ENCODE measurements around the gene CRHR1.

DNA sequence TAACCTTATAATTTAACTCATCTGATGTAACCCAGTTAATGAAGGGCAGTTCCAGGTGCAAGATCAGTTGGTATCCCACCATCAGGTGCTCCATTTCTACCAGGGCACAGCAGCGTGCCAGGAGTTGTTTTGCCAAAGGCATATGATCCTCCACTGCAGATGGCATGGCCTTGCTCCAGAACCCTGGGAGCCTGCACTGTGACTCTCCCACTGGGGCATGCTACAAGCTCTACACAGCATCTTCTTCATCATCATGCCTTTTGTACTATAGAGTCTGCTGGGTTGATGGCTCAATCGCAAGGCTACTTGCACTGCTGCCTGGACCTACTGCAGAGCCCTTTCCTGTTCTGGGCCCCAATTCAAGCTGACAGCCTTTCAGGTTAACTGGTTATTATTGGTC, 98.9 kb downstream of the CRHR1 start:
- TF ChIP-seq TCF12 (IDR thresholded peaks at IDR 0.05; ENCODE audit: low read depth) (no peak), CEBPB (IDR thresholded peaks at IDR 0.05) (no peak), NFIC (IDR thresholded peaks at IDR 0.05) (no peak), RAD21 (IDR thresholded peaks at IDR 0.05; ENCODE audit: low read depth) (no peak), TAF1 (IDR thresholded peaks at IDR 0.05; ENCODE audit: low read depth) (no peak), CREB1 (IDR thresholded peaks at IDR 0.05; ENCODE audit: low read depth) (no peak), YY1 (IDR thresholded peaks at IDR 0.05; ENCODE audit: low read depth) (no peak), MAX (IDR thresholded peaks at IDR 0.05) (no peak), EP300 (IDR thresholded peaks at IDR 0.05; ENCODE audit: borderline replicate concordance) (no peak)
- TF ChIP-seq, protein P1, sequence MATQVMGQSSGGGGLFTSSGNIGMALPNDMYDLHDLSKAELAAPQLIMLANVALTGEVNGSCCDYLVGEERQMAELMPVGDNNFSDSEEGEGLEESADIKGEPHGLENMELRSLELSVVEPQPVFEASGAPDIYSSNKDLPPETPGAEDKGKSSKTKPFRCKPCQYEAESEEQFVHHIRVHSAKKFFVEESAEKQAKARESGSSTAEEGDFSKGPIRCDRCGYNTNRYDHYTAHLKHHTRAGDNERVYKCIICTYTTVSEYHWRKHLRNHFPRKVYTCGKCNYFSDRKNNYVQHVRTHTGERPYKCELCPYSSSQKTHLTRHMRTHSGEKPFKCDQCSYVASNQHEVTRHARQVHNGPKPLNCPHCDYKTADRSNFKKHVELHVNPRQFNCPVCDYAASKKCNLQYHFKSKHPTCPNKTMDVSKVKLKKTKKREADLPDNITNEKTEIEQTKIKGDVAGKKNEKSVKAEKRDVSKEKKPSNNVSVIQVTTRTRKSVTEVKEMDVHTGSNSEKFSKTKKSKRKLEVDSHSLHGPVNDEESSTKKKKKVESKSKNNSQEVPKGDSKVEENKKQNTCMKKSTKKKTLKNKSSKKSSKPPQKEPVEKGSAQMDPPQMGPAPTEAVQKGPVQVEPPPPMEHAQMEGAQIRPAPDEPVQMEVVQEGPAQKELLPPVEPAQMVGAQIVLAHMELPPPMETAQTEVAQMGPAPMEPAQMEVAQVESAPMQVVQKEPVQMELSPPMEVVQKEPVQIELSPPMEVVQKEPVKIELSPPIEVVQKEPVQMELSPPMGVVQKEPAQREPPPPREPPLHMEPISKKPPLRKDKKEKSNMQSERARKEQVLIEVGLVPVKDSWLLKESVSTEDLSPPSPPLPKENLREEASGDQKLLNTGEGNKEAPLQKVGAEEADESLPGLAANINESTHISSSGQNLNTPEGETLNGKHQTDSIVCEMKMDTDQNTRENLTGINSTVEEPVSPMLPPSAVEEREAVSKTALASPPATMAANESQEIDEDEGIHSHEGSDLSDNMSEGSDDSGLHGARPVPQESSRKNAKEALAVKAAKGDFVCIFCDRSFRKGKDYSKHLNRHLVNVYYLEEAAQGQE (IDR thresholded peaks at IDR 0.05; ENCODE audit: low read depth): no peak

Data from Ishikawa (cell line).